GM21447 (cell line): ENCODE results near the gene STRA8.

Source experiments
- ATAC-seq: cut with Tn5 transposase; IDR thresholded peaks from one replicate; pipeline ENCODE4 v1.9.1; 2021; ENCODE audit not compliant: unreplicated experiment

STRA8 gene

DNA sequence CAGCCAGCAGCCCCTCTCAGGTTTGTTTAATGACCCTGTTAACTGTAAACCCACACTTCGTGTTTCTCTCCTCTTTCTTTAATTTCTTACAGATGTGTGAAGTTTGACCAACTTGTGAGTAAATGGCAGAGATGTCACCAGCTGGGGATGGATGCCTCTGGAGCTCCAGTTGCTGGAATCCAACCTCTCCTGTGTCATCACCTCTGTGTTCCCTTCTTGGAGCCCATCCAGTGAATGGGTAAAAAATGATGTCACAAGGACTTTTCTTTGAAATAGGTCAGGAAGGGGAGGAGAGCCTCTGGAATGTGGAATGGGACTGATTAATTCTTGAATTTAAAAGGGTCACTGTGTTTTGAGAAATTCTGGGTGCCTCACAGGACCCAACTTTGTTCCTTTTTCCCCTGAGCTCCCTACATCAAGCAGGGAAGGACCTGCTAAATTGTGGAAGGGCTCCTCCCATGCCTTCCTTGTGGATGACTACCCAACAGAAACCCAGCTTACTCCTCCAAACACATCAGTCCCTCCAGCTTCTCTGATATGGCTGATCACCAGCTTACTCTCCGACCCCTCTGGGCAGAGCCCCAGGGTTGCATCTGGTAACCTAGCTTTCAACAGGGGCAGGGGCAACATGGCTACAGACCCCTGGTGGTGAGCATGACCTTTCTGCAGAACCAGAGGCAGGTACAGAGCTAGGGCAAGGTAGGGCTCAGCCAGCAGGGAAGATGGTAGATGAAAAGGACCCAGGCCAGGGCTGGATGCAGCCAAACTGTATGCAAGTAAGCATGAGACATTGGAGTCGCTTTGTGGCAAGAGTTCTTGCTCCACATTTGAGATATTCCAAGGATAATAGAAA lies 67.5 kb downstream of the STRA8 start:
- ATAC-seq = no peak
